MM.1S (cell line): ENCODE data around the gene ZNF292.

Source experiments
- EZH2 ChIP-seq: fragments of 300-600 bp; sonication (generic); optimal IDR thresholded peaks from 2 replicates; pipeline ENCODE3; 2017; ENCODE audit warnings: low read depth, mild to moderate bottlenecking, antibody characterized with exemption, low read length, mixed read lengths
- TF ChIP-seq, protein P1 (sequence below): fragments of 300-600 bp; sonication (generic); IDR thresholded peaks from 2 replicates; pipeline ENCODE4 v1.5.1; 2016; ENCODE audit warnings: antibody characterized with exemption, low read length, mixed read lengths

DNA sequence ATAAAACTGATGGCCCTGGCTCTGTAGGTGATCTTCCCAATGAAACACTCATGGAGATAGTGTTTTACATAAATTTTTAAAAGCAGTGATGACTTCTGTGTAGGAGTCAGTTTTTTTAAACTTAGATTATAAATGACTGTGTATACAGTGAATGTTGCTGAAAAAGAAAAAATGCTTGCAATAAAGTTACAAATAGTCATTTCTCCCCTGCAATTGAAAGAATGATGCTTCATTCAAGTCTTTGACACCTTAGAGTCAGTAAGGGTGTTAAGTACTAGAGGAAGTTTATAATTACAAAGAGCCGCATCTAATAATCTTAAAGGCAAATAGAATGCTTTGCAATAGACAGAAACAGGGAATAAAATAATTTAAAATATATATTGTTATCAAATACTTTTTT, 27.6 kb downstream of the ZNF292 start:
- no peak for TF ChIP-seq EZH2
- TF ChIP-seq, protein P1, sequence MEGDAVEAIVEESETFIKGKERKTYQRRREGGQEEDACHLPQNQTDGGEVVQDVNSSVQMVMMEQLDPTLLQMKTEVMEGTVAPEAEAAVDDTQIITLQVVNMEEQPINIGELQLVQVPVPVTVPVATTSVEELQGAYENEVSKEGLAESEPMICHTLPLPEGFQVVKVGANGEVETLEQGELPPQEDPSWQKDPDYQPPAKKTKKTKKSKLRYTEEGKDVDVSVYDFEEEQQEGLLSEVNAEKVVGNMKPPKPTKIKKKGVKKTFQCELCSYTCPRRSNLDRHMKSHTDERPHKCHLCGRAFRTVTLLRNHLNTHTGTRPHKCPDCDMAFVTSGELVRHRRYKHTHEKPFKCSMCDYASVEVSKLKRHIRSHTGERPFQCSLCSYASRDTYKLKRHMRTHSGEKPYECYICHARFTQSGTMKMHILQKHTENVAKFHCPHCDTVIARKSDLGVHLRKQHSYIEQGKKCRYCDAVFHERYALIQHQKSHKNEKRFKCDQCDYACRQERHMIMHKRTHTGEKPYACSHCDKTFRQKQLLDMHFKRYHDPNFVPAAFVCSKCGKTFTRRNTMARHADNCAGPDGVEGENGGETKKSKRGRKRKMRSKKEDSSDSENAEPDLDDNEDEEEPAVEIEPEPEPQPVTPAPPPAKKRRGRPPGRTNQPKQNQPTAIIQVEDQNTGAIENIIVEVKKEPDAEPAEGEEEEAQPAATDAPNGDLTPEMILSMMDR: no peak
